Amniotic stem cell (primary cell): ENCODE results near the gene MUC2.

ENCODE experiments used
- DNase-seq: peaks from one replicate; lab custom pipeline; 2025; lab: John Stamatoyannopoulos, UW

Gene MUC2

GRCh38 chr11:1072116-1072820 lies 2.4 kb upstream of the MUC2 start:
- no peak for DNase-seq

GRCh38 chr11:1072821-1073231 lies 1.8 kb upstream of the MUC2 start:
- no peak for DNase-seq

GRCh38 chr11:1073261-1073724 lies 1.4 kb upstream of the MUC2 start:
- DNase-seq = no peak

GRCh38 chr11:1073851-1074243 lies 827 bp upstream of the MUC2 start:
- no peak for DNase-seq

GRCh38 chr11:1075341-1075911 lies 752 bp downstream of the MUC2 start:
- no peak for DNase-seq

GRCh38 chr11:1076061-1076665 lies 1.5 kb downstream of the MUC2 start:
- DNase-seq = no peak

GRCh38 chr11:1077033-1077416 lies 2.4 kb downstream of the MUC2 start:
- DNase-seq = no peak

GRCh38 chr11:1077417-1078119 lies 2.9 kb downstream of the MUC2 start:
- no peak for DNase-seq

- DNase-seq = no peak
Measured at GRCh38 chr11:1078191-1078601, 3.5 kb downstream of the MUC2 start.

GRCh38 chr11:1081601-1082311 lies 7.1 kb downstream of the MUC2 start:
- no peak for DNase-seq

GRCh38 chr11:1082346-1082727 lies 7.7 kb downstream of the MUC2 start:
- DNase-seq = no peak

- DNase-seq = no peak
Measured at GRCh38 chr11:1082728-1083620, 8.3 kb downstream of the MUC2 start.

GRCh38 chr11:1083621-1084551 lies 9.2 kb downstream of the MUC2 start:
- DNase-seq = no peak

- no peak for DNase-seq
Measured at GRCh38 chr11:1084561-1085439, 10.1 kb downstream of the MUC2 start.

GRCh38 chr11:1085440-1086170 lies 10.9 kb downstream of the MUC2 start:
- DNase-seq = no peak

- no peak for DNase-seq
Measured at GRCh38 chr11:1086171-1087102, 11.8 kb downstream of the MUC2 start.

- DNase-seq = no peak
Measured at GRCh38 chr11:1087279-1087960, 12.7 kb downstream of the MUC2 start.
